Caco-2 (cell line): ENCODE data around the gene ADD3. TPM values are rescaled to one million over a fixed set of nuclear protein-coding genes. Genes with fewer than 3 reads are reported as not detected.

Experiments used
- BruUV-seq: library from RNA; stranded (reverse); fragments of 400-500 nt; replicated peaks from 2 replicates; lab custom pipeline; 2021; lab: Mats Ljungman, UMichigan
- CTCF ChIA-PET: fragments of 300-600 bp; sonication (Branson Sonifier 250); formaldehyde crosslinking; loops from one replicate; lab custom pipeline; 2022; ENCODE audit warnings: antibody characterized with exemption; lab: Charles Lee
- POLR2A ChIA-PET: fragments of 300-600 bp; sonication (Branson Sonifier 250); formaldehyde crosslinking; loops from one replicate; lab custom pipeline; 2022; ENCODE audit warnings: antibody characterized with exemption; lab: Charles Lee
- DNase-seq, 2 experiments: peaks; one replicate each; pipeline versions ENCODE4 v3.0.0 to v3.0.0-alpha.2; 2020 to 2022
- H3K27me3 ChIP-seq: replicated peaks from 2 replicates; pipeline ENCODE4 v1.6.0; 2011; ENCODE audit warnings: low read length; ENCODE audit not compliant: control insufficient read depth, insufficient read depth
- H3K36me3 ChIP-seq: 2 replicates; pipeline ENCODE4 v1.5.1; 2011; ENCODE audit warnings: low read length; ENCODE audit not compliant: control insufficient read depth, insufficient read depth
- H3K4me1 ChIP-seq: fragments of 250-450 bp; sonication (Bioruptor Pico); 2 replicates; pipeline ENCODE4 v1.5.1; 2020; ENCODE audit warnings: mild to moderate bottlenecking
- H3K4me3 ChIP-seq: 2 replicates; pipeline ENCODE4 v1.5.1; 2011; ENCODE audit warnings: low read depth, mild to moderate bottlenecking, control low read depth, low read length
- H3K9me3 ChIP-seq: fragments of 250-450 bp; sonication (Bioruptor Pico); 2 replicates; pipeline ENCODE4 v1.5.1; 2020; ENCODE audit warnings: mild to moderate bottlenecking, moderate library complexity
- H3K27ac Mint-ChIP-seq: one replicate; pipeline ENCODE4 v1.8.0; 2022; ENCODE audit warnings: mixed read lengths; ENCODE audit not compliant: unreplicated experiment
- H3K27me3 Mint-ChIP-seq: one replicate; pipeline ENCODE4 v1.8.0; 2022; ENCODE audit warnings: mixed read lengths; ENCODE audit not compliant: insufficient read depth, unreplicated experiment
- H3K36me3 Mint-ChIP-seq: one replicate; pipeline ENCODE4 v1.8.0; 2022; ENCODE audit warnings: mild to moderate bottlenecking, mixed read lengths; ENCODE audit not compliant: insufficient read depth, unreplicated experiment
- H3K4me1 Mint-ChIP-seq: one replicate; pipeline ENCODE4 v1.8.0; 2022; ENCODE audit warnings: low read depth, mixed read lengths; ENCODE audit not compliant: unreplicated experiment
- H3K4me3 Mint-ChIP-seq: one replicate; pipeline ENCODE4 v1.8.0; 2022; ENCODE audit warnings: mild to moderate bottlenecking, moderate library complexity, mixed read lengths; ENCODE audit not compliant: unreplicated experiment
- H3K9me3 Mint-ChIP-seq: one replicate; pipeline ENCODE4 v1.8.0; 2022; ENCODE audit warnings: mixed read lengths; ENCODE audit not compliant: unreplicated experiment
- CTCF ChIP-seq, 2 experiments: fragments of 200-600 bp in 1 of 2; IDR thresholded peaks; 1 replicate in 1 of 2; 2 replicates in 1 of 2; pipeline versions ENCODE4 v1.5.1 to v1.8.0; 2011 to 2022; ENCODE audit warnings: antibody characterized with exemption in 1 of 2, control low read depth in 1 of 2, inconsistent platforms in 1 of 2, low read depth in 1 of 2, low read length in 1 of 2, mild to moderate bottlenecking in 1 of 2, moderate library complexity in 1 of 2; ENCODE audit not compliant: insufficient read depth in 1 of 2, severe bottlenecking in 1 of 2, unreplicated experiment in 1 of 2
- intact Hi-C: fragments of 100-400 bp; cut with micrococcal nuclease; formaldehyde crosslinking; loops from one replicate; pipeline ENCODE4 v1.10.0; 2022; ENCODE audit not compliant: unreplicated experiment
- total RNA-seq: library from RNA; stranded (reverse); gene quantifications from 2 replicates; pipeline ENCODE4 v1.2.3, GENCODE V29; 2022

ADD3 gene
- total RNA-seq, 1 experiment from 2014 or later, result 264 TPM

GRCh38 chr10:110058212-110058611 lies 50.4 kb downstream of the ADD3 start:
- Mint-ChIP-seq H3K27me3 (no peaks in the 10 kb centered on the region), H3K27ac (no peak overlapping the region), H3K36me3 (peaks cover 11% of the 10 kb centered on the region), H3K9me3 (no peaks in the 10 kb centered on the region), H3K4me3 (no peak overlapping the region), H3K4me1 (peaks cover 24% of the 10 kb centered on the region)
- Histone ChIP-seq H3K4me1 (peaks cover 5% of the 10 kb centered on the region; the same call in 1 of the 2 replicates), H3K4me3 (no peak overlapping the region), H3K9me3 (no peaks in the 10 kb centered on the region), H3K36me3 (no peaks in the 10 kb centered on the region), H3K27me3 (no peaks in the 10 kb centered on the region)
- TF ChIP-seq CTCF (IDR thresholded peaks at IDR 0.05; ENCODE audit: insufficient read depth in 1 of 2, low read depth in 1 of 2, low read length in 1 of 2, severe bottlenecking in 1 of 2, unreplicated experiment in 1 of 2), result no peak
- intact Hi-C loops, result no loop called here
- CTCF ChIA-PET, result no interaction called here
- no peak for DNase-seq
- POLR2A ChIA-PET, result no interaction called here
- no TSS peak for BruUV-seq

GRCh38 chr10:110059925-110060324 lies 52.1 kb downstream of the ADD3 start:
- Histone ChIP-seq H3K27me3 (no peaks in the 10 kb centered on the region), H3K4me1 (peaks cover 5% of the 10 kb centered on the region; the same call in 1 of the 2 replicates), H3K9me3 (no peaks in the 10 kb centered on the region), H3K4me3 (no peak overlapping the region), H3K36me3 (no peaks in the 10 kb centered on the region)
- no peaks in the 10 kb centered on the region for H3K27me3 Mint-ChIP-seq
- no peak overlapping the region for H3K4me3 Mint-ChIP-seq
- BruUV-seq, result no TSS peak
- TF ChIP-seq CTCF (IDR thresholded peaks at IDR 0.05; ENCODE audit: insufficient read depth in 1 of 2, low read depth in 1 of 2, low read length in 1 of 2, severe bottlenecking in 1 of 2, unreplicated experiment in 1 of 2), result no peak
- no peaks in the 10 kb centered on the region for H3K9me3 Mint-ChIP-seq
- POLR2A ChIA-PET, result no interaction called here
- no peak overlapping the region for H3K27ac Mint-ChIP-seq
- DNase-seq, result no peak
- peaks cover 12% of the 10 kb centered on the region for H3K36me3 Mint-ChIP-seq
- H3K4me1 Mint-ChIP-seq, result peaks cover 24% of the 10 kb centered on the region
- CTCF ChIA-PET, result no interaction called here
- intact Hi-C loops, result no loop called here

GRCh38 chr10:110061687-110062086 lies 53.9 kb downstream of the ADD3 start:
- H3K36me3 ChIP-seq, result no peaks in the 10 kb centered on the region
- H3K4me1 ChIP-seq, result peaks cover 9% of the 10 kb centered on the region
- ChIA-PET CTCF (interaction anchor here (1.4 kb wide), 1 partner anchor 177 kb away, joined by 3 read pairs; no protein-coding TSS in a partner anchor), POLR2A (no interaction called here)
- H3K27me3 ChIP-seq, result no peaks in the 10 kb centered on the region
- H3K9me3 ChIP-seq, result no peaks in the 10 kb centered on the region
- Mint-ChIP-seq H3K4me1 (peaks cover 36% of the 10 kb centered on the region), H3K27ac (no peak overlapping the region), H3K27me3 (no peaks in the 10 kb centered on the region), H3K4me3 (no peak overlapping the region), H3K9me3 (no peaks in the 10 kb centered on the region), H3K36me3 (peaks cover 18% of the 10 kb centered on the region)
- TF ChIP-seq CTCF (IDR thresholded peaks at IDR 0.05; ENCODE audit: insufficient read depth in 1 of 2, low read depth in 1 of 2, low read length in 1 of 2, severe bottlenecking in 1 of 2, unreplicated experiment in 1 of 2), result no peak
- H3K4me3 ChIP-seq, result no peak overlapping the region
- no peak for DNase-seq
- intact Hi-C loops, result no loop called here
- no TSS peak for BruUV-seq
